A204.1 (cell line): Measurements from ENCODE around the gene BCAM.
"Not testable (repeated sequence)": the region's sequence is repeated elsewhere in the genome, so short reads cannot be mapped to it uniquely, and the experiment has no call there.

ENCODE experiments used
- FAIRE-seq: peaks from 2 replicates; lab custom pipeline; 2012; peaks lifted over from hg19 to GRCh38; lab: Jason Lieb, UNC

BCAM gene

GRCh38 chr19:44808463-44809371 is at the start of gene BCAM:
BCAM (plus strand) TSS chr19:44809103; CDS start chr19:44809125, 22 bp downstream.
- FAIRE-seq: no peak

- FAIRE-seq: no peak
Measured at GRCh38 chr19:44762038-44762437, 46.9 kb upstream of the BCAM start.

GRCh38 chr19:44765033-44765948 is 43.6 kb upstream of the BCAM start:
- FAIRE-seq: no peak

GRCh38 chr19:44765949-44766335 is 43.0 kb upstream of the BCAM start:
- no peak for FAIRE-seq

GRCh38 chr19:44767295-44768180 is 41.4 kb upstream of the BCAM start:
- no peak for FAIRE-seq

- peak; percentile 97 for FAIRE-seq
Measured at GRCh38 chr19:44770550-44771257, 38.2 kb upstream of the BCAM start.

- not testable (repeated sequence) for FAIRE-seq
Measured at GRCh38 chr19:44772144-44772543, 36.8 kb upstream of the BCAM start.

- FAIRE-seq: no peak
Measured at GRCh38 chr19:44772959-44773358, 35.9 kb upstream of the BCAM start.

- FAIRE-seq: no peak
Measured at GRCh38 chr19:44775676-44776240, 33.1 kb upstream of the BCAM start.

- no peak for FAIRE-seq
Measured at GRCh38 chr19:44776402-44777096, 32.4 kb upstream of the BCAM start.

- FAIRE-seq: no peak
Measured at GRCh38 chr19:44777715-44778347, 31.1 kb upstream of the BCAM start, which contains the start of gene CBLC. CBLC (plus strand) TSS chr19:44777890; CDS start chr19:44777932, 42 bp downstream.

GRCh38 chr19:44779150-44779549 is 29.8 kb upstream of the BCAM start:
- no peak for FAIRE-seq

- not testable (repeated sequence) for FAIRE-seq
Measured at GRCh38 chr19:44781694-44782093, 27.2 kb upstream of the BCAM start.

GRCh38 chr19:44782729-44783128 is 26.2 kb upstream of the BCAM start:
- no peak for FAIRE-seq

- FAIRE-seq: no peak
Measured at GRCh38 chr19:44783545-44783944, 25.4 kb upstream of the BCAM start.

- FAIRE-seq: no peak
Measured at GRCh38 chr19:44785271-44785670, 23.6 kb upstream of the BCAM start.

- FAIRE-seq: no peak
Measured at GRCh38 chr19:44785993-44786392, 22.9 kb upstream of the BCAM start.

- no peak for FAIRE-seq
Measured at GRCh38 chr19:44788971-44789370, 19.9 kb upstream of the BCAM start.

GRCh38 chr19:44789943-44790483 is 18.9 kb upstream of the BCAM start:
- no peak for FAIRE-seq
